ENCODE measurements around the gene GNMT.
"Not testable (repeated sequence)": the region's sequence is repeated elsewhere in the genome, so short reads cannot be mapped to it uniquely, and the experiment has no call there.

The GNMT gene

GRCh38 chr6:42941356-42941755, 19.2 kb upstream of the GNMT start:
- not testable (repeated sequence) for DNase-seq (ENCODE audit: low read depth in 2 of 2)

GRCh38 chr6:42942444-42942843, 18.1 kb upstream of the GNMT start:
- DNase-seq (ENCODE audit: low read depth in 2 of 2): no peak

GRCh38 chr6:42947950-42948349, 12.6 kb upstream of the GNMT start:
- DNase-seq (ENCODE audit: low read depth in 2 of 2): no peak

GRCh38 chr6:42952389-42952788, 8.2 kb upstream of the GNMT start:
- DNase-seq (ENCODE audit: low read depth in 2 of 2): no peak

GRCh38 chr6:42954405-42954804, 6.1 kb upstream of the GNMT start:
- DNase-seq (ENCODE audit: low read depth in 2 of 2): not testable (repeated sequence)

- DNase-seq (ENCODE audit: low read depth in 2 of 2): no peak
Observed at GRCh38 chr6:42958125-42958524, 2.4 kb upstream of the GNMT start.

- no peak for DNase-seq (ENCODE audit: low read depth in 2 of 2)
Observed at GRCh38 chr6:42959917-42960242, 674 bp upstream of the GNMT start.

GRCh38 chr6:42961020-42961470, 491 bp downstream of the GNMT start:
- no peak for DNase-seq (ENCODE audit: low read depth in 2 of 2)

GRCh38 chr6:42962096-42962495, 1.5 kb downstream of the GNMT start:
- DNase-seq (ENCODE audit: low read depth in 2 of 2): no peak

GRCh38 chr6:42962502-42963178, 2.1 kb downstream of the GNMT start:
- no peak for DNase-seq (ENCODE audit: low read depth in 2 of 2)

GRCh38 chr6:42963179-42963854, 2.8 kb downstream of the GNMT start:
- DNase-seq (ENCODE audit: low read depth in 2 of 2): no peak

- DNase-seq (ENCODE audit: low read depth in 2 of 2): no peak
Observed at GRCh38 chr6:42963855-42964605, 3.5 kb downstream of the GNMT start.

- DNase-seq (ENCODE audit: low read depth in 2 of 2): no peak
Observed at GRCh38 chr6:42966571-42966970, 6.0 kb downstream of the GNMT start.

GRCh38 chr6:42967228-42967627, 6.7 kb downstream of the GNMT start:
- DNase-seq (ENCODE audit: low read depth in 2 of 2): no peak

- no peak for DNase-seq (ENCODE audit: low read depth in 2 of 2)
Observed at GRCh38 chr6:42968126-42968701, 7.7 kb downstream of the GNMT start.

GRCh38 chr6:42968783-42969182, 8.2 kb downstream of the GNMT start:
- no peak for DNase-seq (ENCODE audit: low read depth in 2 of 2)

GRCh38 chr6:42969431-42969830, 8.9 kb downstream of the GNMT start:
- no peak for DNase-seq (ENCODE audit: low read depth in 2 of 2)

GRCh38 chr6:42969934-42970333, 9.4 kb downstream of the GNMT start:
- no peak for DNase-seq (ENCODE audit: low read depth in 2 of 2)

- no peak for DNase-seq (ENCODE audit: low read depth in 2 of 2)
Observed at GRCh38 chr6:42970871-42971612, 10.5 kb downstream of the GNMT start.

- DNase-seq (ENCODE audit: low read depth in 2 of 2): no peak
Observed at GRCh38 chr6:42971746-42972327, 11.3 kb downstream of the GNMT start.

- DNase-seq (ENCODE audit: low read depth in 2 of 2): no peak
Observed at GRCh38 chr6:42973926-42974325, 13.4 kb downstream of the GNMT start.

All from activated CD8-positive, alpha-beta memory T cell treated with anti-CD3 and anti-CD28 coated beads for 4 hours (primary cell).